Ascending aorta (tissue), 2 donors: Measurements from ENCODE around the gene MALRD1. TPM values are rescaled to one million over a fixed set of nuclear protein-coding genes. Genes with fewer than 3 reads are reported as not detected.

Experiments used
- DNase-seq, 2 donors: peaks; one replicate each; pipeline ENCODE4 v3.0.0-alpha.2; 2019; ENCODE audit warnings: low spot score in 2 of 2
- H3K27ac ChIP-seq, 2 donors: fragments of 200-600 bp; sonication (generic); one replicate each; pipeline ENCODE4 v1.5.1; 2016 to 2017; ENCODE audit warnings: mild to moderate bottlenecking in 1 of 2
- H3K27me3 ChIP-seq: fragments of 200-600 bp; sonication (generic); one replicate; pipeline ENCODE4 v1.5.1; 2017
- H3K36me3 ChIP-seq, 2 donors: fragments of 200-600 bp; sonication (generic); one replicate each; pipeline ENCODE4 v1.5.1; 2016
- H3K4me1 ChIP-seq, 2 donors: fragments of 200-600 bp; sonication (generic); one replicate each; pipeline ENCODE4 v1.5.1; 2016 to 2017; ENCODE audit warnings: mild to moderate bottlenecking in 1 of 2
- H3K4me3 ChIP-seq, 2 donors: fragments of 200-600 bp; sonication (generic); one replicate each; pipeline ENCODE4 v1.5.1; 2016 to 2017; ENCODE audit warnings: mild to moderate bottlenecking in 1 of 2
- H3K9me3 ChIP-seq, 2 donors: fragments of 200-600 bp; sonication (generic); one replicate each; pipeline ENCODE4 v1.5.1; 2016
- intact Hi-C: fragments of 100-400 bp; cut with DNase I; formaldehyde crosslinking; loops from one replicate; pipeline ENCODE4 v1.15.1; 2023
- total RNA-seq: library from RNA; depleted of rRNA; stranded (reverse); fragments of >200 nt; gene quantifications from one replicate; pipeline ENCODE4 v1.1.0, GENCODE V29; 2016
- TF ChIP-seq, protein P1 (sequence below), 3 experiments: fragments of 200-600 bp in 2 of 3; fragments of 450-650 bp in 1 of 3; sonication (generic) in 2 of 3; IDR thresholded peaks; one replicate each; pipeline ENCODE4 v1.5.1; 2016 to 2019; ENCODE audit warnings: antibody characterized with exemption in 3 of 3, mild to moderate bottlenecking in 1 of 3, moderate library complexity in 1 of 3

MALRD1 gene
- total RNA-seq, 1 donor from 2014 or later = not detected

GRCh38 chr10:19245889-19246752, 197.5 kb downstream of the MALRD1 start:
- no peaks in the 10 kb centered on the region for H3K36me3 ChIP-seq
- H3K4me1 ChIP-seq = no peaks in the 10 kb centered on the region
- H3K27me3 ChIP-seq = no peaks in the 10 kb centered on the region
- no peaks in the 10 kb centered on the region for H3K9me3 ChIP-seq
- TF ChIP-seq, protein P1, sequence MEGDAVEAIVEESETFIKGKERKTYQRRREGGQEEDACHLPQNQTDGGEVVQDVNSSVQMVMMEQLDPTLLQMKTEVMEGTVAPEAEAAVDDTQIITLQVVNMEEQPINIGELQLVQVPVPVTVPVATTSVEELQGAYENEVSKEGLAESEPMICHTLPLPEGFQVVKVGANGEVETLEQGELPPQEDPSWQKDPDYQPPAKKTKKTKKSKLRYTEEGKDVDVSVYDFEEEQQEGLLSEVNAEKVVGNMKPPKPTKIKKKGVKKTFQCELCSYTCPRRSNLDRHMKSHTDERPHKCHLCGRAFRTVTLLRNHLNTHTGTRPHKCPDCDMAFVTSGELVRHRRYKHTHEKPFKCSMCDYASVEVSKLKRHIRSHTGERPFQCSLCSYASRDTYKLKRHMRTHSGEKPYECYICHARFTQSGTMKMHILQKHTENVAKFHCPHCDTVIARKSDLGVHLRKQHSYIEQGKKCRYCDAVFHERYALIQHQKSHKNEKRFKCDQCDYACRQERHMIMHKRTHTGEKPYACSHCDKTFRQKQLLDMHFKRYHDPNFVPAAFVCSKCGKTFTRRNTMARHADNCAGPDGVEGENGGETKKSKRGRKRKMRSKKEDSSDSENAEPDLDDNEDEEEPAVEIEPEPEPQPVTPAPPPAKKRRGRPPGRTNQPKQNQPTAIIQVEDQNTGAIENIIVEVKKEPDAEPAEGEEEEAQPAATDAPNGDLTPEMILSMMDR (IDR thresholded peaks at IDR 0.05) = no peak
- no peak for DNase-seq
- H3K27ac ChIP-seq = no peak overlapping the region
- H3K4me3 ChIP-seq = no peak overlapping the region
- intact Hi-C loops = no loop called here

DNA sequence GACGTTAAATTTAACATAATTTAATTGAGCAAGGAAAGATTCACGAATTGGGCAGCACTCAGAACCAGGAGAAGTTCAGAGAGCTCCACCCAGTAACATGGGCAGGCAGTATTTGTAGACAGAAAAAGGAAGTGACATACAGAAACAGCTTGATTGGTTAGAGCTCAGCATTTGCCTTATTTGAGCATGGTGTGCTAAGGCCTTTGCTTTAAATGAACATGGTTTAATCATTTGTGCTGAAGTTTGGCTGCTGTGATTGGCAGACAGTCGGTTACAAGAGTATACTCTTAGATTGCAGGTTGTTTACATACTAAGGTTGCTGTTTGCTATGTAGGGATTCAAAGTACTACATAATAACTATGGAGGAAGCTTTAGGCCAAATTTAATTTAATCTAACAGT, 199.2 kb downstream of the MALRD1 start:
- Histone ChIP-seq H3K4me3 (no peak overlapping the region), H3K4me1 (no peaks in the 10 kb centered on the region), H3K36me3 (no peaks in the 10 kb centered on the region), H3K9me3 (no peaks in the 10 kb centered on the region), H3K27ac (no peak overlapping the region), H3K27me3 (no peaks in the 10 kb centered on the region)
- DNase-seq = no peak
- intact Hi-C loops = no loop called here
- TF ChIP-seq, protein P1 (IDR thresholded peaks at IDR 0.05) = no peak

GRCh38 chr10:19250546-19250945, 201.9 kb downstream of the MALRD1 start:
- Histone ChIP-seq H3K4me1 (no peaks in the 10 kb centered on the region), H3K9me3 (no peaks in the 10 kb centered on the region), H3K27me3 (no peaks in the 10 kb centered on the region), H3K4me3 (no peak overlapping the region), H3K27ac (no peak overlapping the region), H3K36me3 (no peaks in the 10 kb centered on the region)
- TF ChIP-seq, protein P1 (IDR thresholded peaks at IDR 0.05) = no peak
- DNase-seq = no peak
- intact Hi-C loops = no loop called here

- Histone ChIP-seq H3K27ac (no peak overlapping the region), H3K36me3 (no peaks in the 10 kb centered on the region), H3K9me3 (no peaks in the 10 kb centered on the region), H3K4me1 (no peaks in the 10 kb centered on the region), H3K4me3 (no peak overlapping the region), H3K27me3 (no peaks in the 10 kb centered on the region)
- DNase-seq = no peak
- TF ChIP-seq, protein P1 (IDR thresholded peaks at IDR 0.05) = no peak
- intact Hi-C loops = no loop called here
Measured at GRCh38 chr10:19252531-19252930, 203.9 kb downstream of the MALRD1 start.

DNA sequence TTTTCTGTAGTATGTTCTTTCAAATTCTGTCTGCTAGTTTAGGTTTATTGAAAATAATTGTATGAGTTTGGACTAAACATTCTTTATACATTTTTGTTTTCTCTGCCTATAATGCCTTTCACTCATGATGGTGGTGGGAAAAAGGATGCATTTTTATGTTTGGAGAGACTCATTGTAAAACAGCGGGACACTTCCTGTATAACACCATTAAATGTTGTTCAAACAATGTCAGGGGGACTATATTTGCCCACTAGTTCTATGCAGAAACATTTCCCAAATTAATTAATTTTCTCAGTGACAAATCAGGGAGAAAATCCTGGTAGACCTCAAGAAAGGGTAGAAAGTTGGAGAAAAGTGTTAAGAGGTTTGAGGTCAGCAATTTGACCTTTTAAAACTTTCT, 207.7 kb downstream of the MALRD1 start:
- Histone ChIP-seq H3K27ac (no peak overlapping the region), H3K4me3 (no peak overlapping the region), H3K9me3 (no peaks in the 10 kb centered on the region), H3K36me3 (no peaks in the 10 kb centered on the region), H3K27me3 (no peaks in the 10 kb centered on the region), H3K4me1 (no peaks in the 10 kb centered on the region)
- TF ChIP-seq, protein P1 (IDR thresholded peaks at IDR 0.05) = no peak
- DNase-seq = no peak
- intact Hi-C loops = no loop called here
